Type B pancreatic cell (in vitro differentiated cells): Measurements from ENCODE around the gene DLG5. TPM values are rescaled to one million over a fixed set of nuclear protein-coding genes. Genes with fewer than 3 reads are reported as not detected.

ENCODE experiments used
- DNase-seq: peaks from one replicate; pipeline ENCODE4 v3.0.0; 2021; ENCODE audit warnings: mixed read lengths; ENCODE audit not compliant: unreplicated experiment; ENCODE audit errors: extremely low spot score
- H3K27ac Mint-ChIP-seq: 2 replicates; pipeline ENCODE4 v1.8.0; 2021; ENCODE audit warnings: mild to moderate bottlenecking, mixed read lengths
- H3K27me3 Mint-ChIP-seq: 2 replicates; pipeline ENCODE4 v1.8.0; 2021; ENCODE audit warnings: mixed read lengths
- H3K36me3 Mint-ChIP-seq: 2 replicates; pipeline ENCODE4 v1.8.0; 2021; ENCODE audit warnings: mixed read lengths
- H3K4me1 Mint-ChIP-seq: one replicate; pipeline ENCODE4 v1.8.0; 2021; ENCODE audit warnings: mixed read lengths; ENCODE audit not compliant: unreplicated experiment
- H3K4me3 Mint-ChIP-seq: 2 replicates; pipeline ENCODE4 v1.8.0; 2021; ENCODE audit warnings: mild to moderate bottlenecking, mixed read lengths
- H3K9me3 Mint-ChIP-seq: 2 replicates; pipeline ENCODE4 v1.8.0; 2021; ENCODE audit warnings: mixed read lengths
- CTCF ChIP-seq: fragments of 200-600 bp; sonication (generic); conservative IDR thresholded peaks from 2 replicates; pipeline ENCODE4 v1.5.0; 2021; ENCODE audit warnings: antibody characterized with exemption, mild to moderate bottlenecking
- total RNA-seq: library from RNA; stranded (reverse); gene quantifications from 2 replicates; pipeline ENCODE4 v1.2.1, GENCODE V29; 2021; ENCODE audit warnings: low replicate concordance

DLG5 gene
- total RNA-seq, 1 donor from 2014 or later = 80.0 TPM

- no peak for DNase-seq
- Mint-ChIP-seq H3K4me3 (no peak overlapping the region), H3K27ac (peak overlapping the region; percentile 71), H3K4me1 (peaks cover 9% of the 10 kb centered on the region), H3K36me3 (peaks cover 16% of the 10 kb centered on the region), H3K27me3 (no peaks in the 10 kb centered on the region), H3K9me3 (no peaks in the 10 kb centered on the region)
- no peak for TF ChIP-seq CTCF
Observed at GRCh38 chr10:77857272-77857671, 69.3 kb downstream of the DLG5 start.

- H3K4me3 Mint-ChIP-seq = no peak overlapping the region
- H3K27ac Mint-ChIP-seq = no peak overlapping the region
- peaks cover 17% of the 10 kb centered on the region for H3K36me3 Mint-ChIP-seq
- H3K27me3 Mint-ChIP-seq = no peaks in the 10 kb centered on the region
- no peak for TF ChIP-seq CTCF
- no peaks in the 10 kb centered on the region for H3K9me3 Mint-ChIP-seq
- no peak for DNase-seq
- H3K4me1 Mint-ChIP-seq = peaks cover 5% of the 10 kb centered on the region
Observed at GRCh38 chr10:77856566-77856965, 70.0 kb downstream of the DLG5 start.

- H3K36me3 Mint-ChIP-seq = peaks cover 21% of the 10 kb centered on the region
- no peak overlapping the region for H3K4me3 Mint-ChIP-seq
- H3K27ac Mint-ChIP-seq = peak overlapping the region; percentile 63
- TF ChIP-seq CTCF = no peak
- no peak for DNase-seq
- H3K27me3 Mint-ChIP-seq = no peaks in the 10 kb centered on the region
- peaks cover 10% of the 10 kb centered on the region for H3K4me1 Mint-ChIP-seq
- H3K9me3 Mint-ChIP-seq = no peaks in the 10 kb centered on the region
Observed at GRCh38 chr10:77855404-77856155, 71.0 kb downstream of the DLG5 start.

GRCh38 chr10:77854115-77854514 is 72.4 kb downstream of the DLG5 start:
- no peak overlapping the region for H3K4me3 Mint-ChIP-seq
- no peak for DNase-seq
- H3K9me3 Mint-ChIP-seq = no peaks in the 10 kb centered on the region
- no peak overlapping the region for H3K27ac Mint-ChIP-seq
- peaks cover 21% of the 10 kb centered on the region for H3K4me1 Mint-ChIP-seq
- TF ChIP-seq CTCF = no peak
- H3K27me3 Mint-ChIP-seq = no peaks in the 10 kb centered on the region
- peaks cover 18% of the 10 kb centered on the region for H3K36me3 Mint-ChIP-seq

- peaks cover 18% of the 10 kb centered on the region for H3K36me3 Mint-ChIP-seq
Observed at GRCh38 chr10:77853256-77853655, 73.3 kb downstream of the DLG5 start.

More at GRCh38 chr10:77853256-77853655, 73.3 kb downstream of the DLG5 start:
- DNase-seq = no peak
- H3K4me3 Mint-ChIP-seq = no peak overlapping the region
- no peak overlapping the region for H3K27ac Mint-ChIP-seq
- H3K9me3 Mint-ChIP-seq = no peaks in the 10 kb centered on the region
- no peak for TF ChIP-seq CTCF
- H3K27me3 Mint-ChIP-seq = no peaks in the 10 kb centered on the region
- H3K4me1 Mint-ChIP-seq = peaks cover 29% of the 10 kb centered on the region
